ENCODE measurements around the gene KRT6B.
"Not testable (repeated sequence)": the region's sequence is repeated elsewhere in the genome, so short reads cannot be mapped to it uniquely, and the experiment has no call there.

Gene KRT6B

GRCh38 chr12:52458861-52459260, 6.9 kb upstream of the KRT6B start:
- Histone ChIP-seq H3K4me1 (ENCODE audit: control insufficient read depth, insufficient read depth, low read length) (no peaks in the 10 kb centered on the region), H3K36me3 (ENCODE audit: control insufficient read depth, insufficient read depth, low read length) (no peaks in the 10 kb centered on the region), H3K9ac (ENCODE audit: low read length) (no peak overlapping the region), H3K27me3 (ENCODE audit: control insufficient read depth, insufficient read depth, low read length) (no peaks in the 10 kb centered on the region), H3K27ac (ENCODE audit: low read depth, low read length) (no peak overlapping the region), H3K4me3 (ENCODE audit: low read length) (no peak overlapping the region)

GRCh38 chr12:52455821-52456220, 3.9 kb upstream of the KRT6B start:
- H3K36me3 ChIP-seq (ENCODE audit: control insufficient read depth, insufficient read depth, low read length) = no peaks in the 10 kb centered on the region
- H3K9ac ChIP-seq (ENCODE audit: low read length) = no peak overlapping the region
- no peak overlapping the region for H3K27ac ChIP-seq (ENCODE audit: low read depth, low read length)
- no peak overlapping the region for H3K4me3 ChIP-seq (ENCODE audit: low read length)
- H3K4me1 ChIP-seq (ENCODE audit: control insufficient read depth, insufficient read depth, low read length) = no peaks in the 10 kb centered on the region
- no peaks in the 10 kb centered on the region for H3K27me3 ChIP-seq (ENCODE audit: control insufficient read depth, insufficient read depth, low read length)

- H3K27me3 ChIP-seq (ENCODE audit: control insufficient read depth, insufficient read depth, low read length) = no peaks in the 10 kb centered on the region
- no peaks in the 10 kb centered on the region for H3K36me3 ChIP-seq (ENCODE audit: control insufficient read depth, insufficient read depth, low read length)
- H3K4me1 ChIP-seq (ENCODE audit: control insufficient read depth, insufficient read depth, low read length) = no peaks in the 10 kb centered on the region
- no peak overlapping the region for H3K27ac ChIP-seq (ENCODE audit: low read depth, low read length)
- H3K4me3 ChIP-seq (ENCODE audit: low read length) = no peak overlapping the region
- H3K9ac ChIP-seq (ENCODE audit: low read length) = no peak overlapping the region
Measured at GRCh38 chr12:52454411-52455201, 2.7 kb upstream of the KRT6B start.

GRCh38 chr12:52448228-52448627, 3.7 kb downstream of the KRT6B start:
- Histone ChIP-seq H3K4me3 (ENCODE audit: low read length) (no peak overlapping the region), H3K27me3 (ENCODE audit: control insufficient read depth, insufficient read depth, low read length) (no peaks in the 10 kb centered on the region), H3K9ac (ENCODE audit: low read length) (no peak overlapping the region), H3K36me3 (ENCODE audit: control insufficient read depth, insufficient read depth, low read length) (no peaks in the 10 kb centered on the region), H3K27ac (ENCODE audit: low read depth, low read length) (no peak overlapping the region), H3K4me1 (ENCODE audit: control insufficient read depth, insufficient read depth, low read length) (no peaks in the 10 kb centered on the region)

GRCh38 chr12:52447196-52447595, 4.8 kb downstream of the KRT6B start:
- not testable (repeated sequence) for H3K4me1 ChIP-seq (ENCODE audit: control insufficient read depth, insufficient read depth, low read length); H3K36me3 ChIP-seq (ENCODE audit: control insufficient read depth, insufficient read depth, low read length); H3K4me3 ChIP-seq (ENCODE audit: low read length); H3K27ac ChIP-seq (ENCODE audit: low read depth, low read length); H3K9ac ChIP-seq (ENCODE audit: low read length); H3K27me3 ChIP-seq (ENCODE audit: control insufficient read depth, insufficient read depth, low read length)

- Histone ChIP-seq H3K4me3 (ENCODE audit: low read length) (no peak overlapping the region), H3K36me3 (ENCODE audit: control insufficient read depth, insufficient read depth, low read length) (no peaks in the 10 kb centered on the region), H3K27me3 (ENCODE audit: control insufficient read depth, insufficient read depth, low read length) (no peaks in the 10 kb centered on the region), H3K27ac (ENCODE audit: low read depth, low read length) (no peak overlapping the region), H3K9ac (ENCODE audit: low read length) (no peak overlapping the region), H3K4me1 (ENCODE audit: control insufficient read depth, insufficient read depth, low read length) (no peaks in the 10 kb centered on the region)
Measured at GRCh38 chr12:52446367-52447045, 5.4 kb downstream of the KRT6B start.

- Histone ChIP-seq H3K4me1 (ENCODE audit: control insufficient read depth, insufficient read depth, low read length) (no peaks in the 10 kb centered on the region), H3K27me3 (ENCODE audit: control insufficient read depth, insufficient read depth, low read length) (no peaks in the 10 kb centered on the region), H3K27ac (ENCODE audit: low read depth, low read length) (no peak overlapping the region), H3K9ac (ENCODE audit: low read length) (no peak overlapping the region), H3K4me3 (ENCODE audit: low read length) (no peak overlapping the region), H3K36me3 (ENCODE audit: control insufficient read depth, insufficient read depth, low read length) (no peaks in the 10 kb centered on the region)
Measured at GRCh38 chr12:52445876-52446275, 6.1 kb downstream of the KRT6B start.

- Histone ChIP-seq H3K27ac (ENCODE audit: low read depth, low read length) (no peak overlapping the region), H3K27me3 (ENCODE audit: control insufficient read depth, insufficient read depth, low read length) (no peaks in the 10 kb centered on the region), H3K4me1 (ENCODE audit: control insufficient read depth, insufficient read depth, low read length) (no peaks in the 10 kb centered on the region), H3K9ac (ENCODE audit: low read length) (no peak overlapping the region), H3K4me3 (ENCODE audit: low read length) (no peak overlapping the region), H3K36me3 (ENCODE audit: control insufficient read depth, insufficient read depth, low read length) (no peaks in the 10 kb centered on the region)
Measured at GRCh38 chr12:52444647-52445595, 7.0 kb downstream of the KRT6B start.

GRCh38 chr12:52443966-52444365, 8.0 kb downstream of the KRT6B start:
- H3K9ac ChIP-seq (ENCODE audit: low read length) = no peak overlapping the region
- H3K27ac ChIP-seq (ENCODE audit: low read depth, low read length) = no peak overlapping the region
- H3K4me3 ChIP-seq (ENCODE audit: low read length) = no peak overlapping the region
- no peaks in the 10 kb centered on the region for H3K4me1 ChIP-seq (ENCODE audit: control insufficient read depth, insufficient read depth, low read length)
- H3K36me3 ChIP-seq (ENCODE audit: control insufficient read depth, insufficient read depth, low read length) = no peaks in the 10 kb centered on the region
- no peaks in the 10 kb centered on the region for H3K27me3 ChIP-seq (ENCODE audit: control insufficient read depth, insufficient read depth, low read length)

- Histone ChIP-seq H3K27ac (ENCODE audit: low read depth, low read length) (no peak overlapping the region), H3K4me3 (ENCODE audit: low read length) (no peak overlapping the region), H3K36me3 (ENCODE audit: control insufficient read depth, insufficient read depth, low read length) (no peaks in the 10 kb centered on the region), H3K27me3 (ENCODE audit: control insufficient read depth, insufficient read depth, low read length) (no peaks in the 10 kb centered on the region), H3K4me1 (ENCODE audit: control insufficient read depth, insufficient read depth, low read length) (no peaks in the 10 kb centered on the region), H3K9ac (ENCODE audit: low read length) (no peak overlapping the region)
Measured at GRCh38 chr12:52442600-52443061, 9.3 kb downstream of the KRT6B start.

GRCh38 chr12:52441320-52441911, 10.5 kb downstream of the KRT6B start:
- no peak overlapping the region for H3K9ac ChIP-seq (ENCODE audit: low read length)
- H3K4me1 ChIP-seq (ENCODE audit: control insufficient read depth, insufficient read depth, low read length) = peaks cover under 1% of the 10 kb centered on the region
- no peaks in the 10 kb centered on the region for H3K27me3 ChIP-seq (ENCODE audit: control insufficient read depth, insufficient read depth, low read length)
- no peak overlapping the region for H3K4me3 ChIP-seq (ENCODE audit: low read length)
- no peaks in the 10 kb centered on the region for H3K36me3 ChIP-seq (ENCODE audit: control insufficient read depth, insufficient read depth, low read length)
- H3K27ac ChIP-seq (ENCODE audit: low read depth, low read length) = no peak overlapping the region

GRCh38 chr12:52440821-52441319, 11.1 kb downstream of the KRT6B start:
- Histone ChIP-seq H3K36me3 (ENCODE audit: control insufficient read depth, insufficient read depth, low read length) (no peaks in the 10 kb centered on the region), H3K9ac (ENCODE audit: low read length) (no peak overlapping the region), H3K4me1 (ENCODE audit: control insufficient read depth, insufficient read depth, low read length) (peaks cover 6% of the 10 kb centered on the region), H3K4me3 (ENCODE audit: low read length) (no peak overlapping the region), H3K27me3 (ENCODE audit: control insufficient read depth, insufficient read depth, low read length) (no peaks in the 10 kb centered on the region), H3K27ac (ENCODE audit: low read depth, low read length) (no peak overlapping the region)
